NCI-H2171 (cell line): ENCODE measurements around the gene ASIC5.
"Not testable (repeated sequence)": the region's sequence is repeated elsewhere in the genome, so short reads cannot be mapped to it uniquely, and the experiment has no call there.

Source experiments
- DNase-seq: peaks from one replicate; lab custom pipeline; 2025; lab: John Stamatoyannopoulos, UW

The ASIC5 gene

GRCh38 chr4:155866177-155866576 is at the start of gene ASIC5:
ASIC5 (minus strand) TSS chr4:155866277; CDS start chr4:155866226, 51 bp downstream.
- no peak for DNase-seq

- no peak for DNase-seq
These were observed 48.7 kb upstream of the ASIC5 start for GRCh38 chr4:155914782-155915181.

GRCh38 chr4:155911905-155912304 is 45.8 kb upstream of the ASIC5 start:
- no peak for DNase-seq

- no peak for DNase-seq
These were observed 43.6 kb upstream of the ASIC5 start for GRCh38 chr4:155909615-155910226.

- no peak for DNase-seq
These were observed 42.4 kb upstream of the ASIC5 start for GRCh38 chr4:155908187-155909139.

GRCh38 chr4:155907556-155907955 is 41.5 kb upstream of the ASIC5 start:
- no peak for DNase-seq

- peak; percentile 76 for DNase-seq
These were observed 40.6 kb upstream of the ASIC5 start for GRCh38 chr4:155906554-155907247.

GRCh38 chr4:155904331-155904730 is 38.3 kb upstream of the ASIC5 start:
- DNase-seq, result no peak

- DNase-seq, result no peak
These were observed 37.4 kb upstream of the ASIC5 start, which contains the start of gene TDO2 for GRCh38 chr4:155903453-155903852. TDO2 (plus strand) TSS chr4:155903696; CDS start chr4:155903759, 63 bp downstream.

- no peak for DNase-seq
These were observed 34.9 kb upstream of the ASIC5 start for GRCh38 chr4:155901013-155901412.

GRCh38 chr4:155900381-155900780 is 34.3 kb upstream of the ASIC5 start:
- DNase-seq, result no peak

GRCh38 chr4:155899891-155900290 is 33.8 kb upstream of the ASIC5 start:
- DNase-seq, result no peak

- DNase-seq, result not testable (repeated sequence)
These were observed 32.3 kb upstream of the ASIC5 start for GRCh38 chr4:155898371-155898770.

GRCh38 chr4:155891058-155891457 is 25.0 kb upstream of the ASIC5 start:
- DNase-seq, result no peak

GRCh38 chr4:155889946-155890345 is 23.9 kb upstream of the ASIC5 start:
- no peak for DNase-seq

GRCh38 chr4:155889031-155889793 is 23.1 kb upstream of the ASIC5 start:
- no peak for DNase-seq

GRCh38 chr4:155887847-155888570 is 21.9 kb upstream of the ASIC5 start:
- DNase-seq, result no peak

GRCh38 chr4:155887045-155887444 is 21.0 kb upstream of the ASIC5 start:
- no peak for DNase-seq

GRCh38 chr4:155885666-155886065 is 19.6 kb upstream of the ASIC5 start:
- no peak for DNase-seq

GRCh38 chr4:155883895-155884294 is 17.8 kb upstream of the ASIC5 start:
- no peak for DNase-seq

- DNase-seq, result no peak
These were observed 15.5 kb upstream of the ASIC5 start for GRCh38 chr4:155881555-155881954.
